NOMO-1 treated with DMSO at 0.1 percent for 48 hours (cell line): ENCODE results near the gene HADHA.
"Not testable (repeated sequence)": the region's sequence is repeated elsewhere in the genome, so short reads cannot be mapped to it uniquely, and the experiment has no call there.

Experiments used
- DNase-seq: peaks from one replicate; lab custom pipeline; 2025; ENCODE audit not compliant: unreplicated experiment; lab: John Stamatoyannopoulos, UW

Gene HADHA

DNA sequence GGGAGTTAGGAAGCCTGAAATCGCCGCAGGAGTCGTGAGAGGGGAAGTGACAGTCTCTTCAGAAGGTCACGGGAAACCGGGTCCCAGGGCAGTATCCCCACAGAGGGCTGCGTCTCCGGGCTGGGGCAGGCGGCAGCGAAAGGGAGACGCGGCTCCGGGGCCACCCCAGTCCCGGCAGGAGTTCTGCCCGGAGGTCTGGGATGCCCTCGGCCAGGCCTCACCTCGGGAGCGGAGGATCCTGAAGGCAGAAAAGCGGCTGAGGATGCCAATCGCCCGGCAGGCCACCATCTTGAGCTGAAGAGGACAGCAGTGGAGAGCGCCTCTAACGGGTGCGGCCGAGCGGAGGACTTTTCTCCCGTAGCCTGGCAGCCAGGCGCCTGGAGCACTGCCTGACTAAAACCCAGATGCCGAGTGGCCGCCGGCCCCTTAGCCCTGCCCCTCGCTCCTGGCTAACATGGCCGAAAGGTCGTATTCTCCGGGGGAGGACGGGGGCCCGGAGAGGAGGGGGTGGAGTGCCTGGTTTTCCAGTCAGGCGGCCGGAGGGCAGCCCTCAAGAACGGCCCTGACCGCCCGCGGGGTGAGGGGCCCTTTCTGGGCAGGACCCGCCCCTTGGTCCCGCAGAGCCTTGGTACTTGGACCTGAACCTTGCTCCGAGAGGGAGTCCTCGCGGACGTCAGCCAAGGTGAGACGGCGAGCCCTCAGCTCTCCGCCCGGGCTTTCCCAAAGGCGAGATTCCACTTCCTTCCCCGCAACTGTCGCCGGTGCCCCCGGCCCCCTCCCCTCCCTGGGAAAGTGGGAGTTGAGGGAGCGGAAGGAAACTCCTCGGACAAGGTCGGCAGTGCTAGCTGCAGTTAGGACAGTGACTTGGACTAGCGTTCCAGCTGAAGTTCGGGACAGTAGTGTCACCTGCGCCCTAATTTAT is at the start of gene HADHA, which contains the start of gene HADHB:
Gene HADHA (minus strand): TSS at position 324 of the 922 bp plus-strand sequence. CDS start 36 bp downstream, at position 288.
Gene HADHB (plus strand): TSS at position 631 of the 922 bp plus-strand sequence. CDS start 9,316 bp downstream, outside the sequence.
- DNase-seq, result peak; percentile 93

DNA sequence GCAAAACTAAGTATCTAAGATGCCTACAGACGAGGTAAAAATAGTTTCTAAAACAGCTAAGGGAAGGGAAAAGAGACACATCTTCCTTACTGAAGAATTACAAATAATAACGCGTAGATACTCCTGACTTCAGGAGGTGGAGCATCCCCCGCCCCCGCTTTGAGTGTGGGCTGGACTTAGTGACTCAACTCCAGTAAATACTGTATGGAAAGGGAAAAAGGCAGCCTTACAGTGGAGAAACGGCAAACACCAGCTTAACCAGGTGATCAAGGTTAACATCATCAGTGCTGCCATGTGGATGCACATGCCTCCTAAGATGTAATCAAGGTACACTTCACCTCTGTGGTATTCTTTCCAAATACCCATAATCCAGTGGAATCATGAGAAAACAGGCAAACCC is 48.2 kb upstream of the HADHA start:
- no peak for DNase-seq

DNA sequence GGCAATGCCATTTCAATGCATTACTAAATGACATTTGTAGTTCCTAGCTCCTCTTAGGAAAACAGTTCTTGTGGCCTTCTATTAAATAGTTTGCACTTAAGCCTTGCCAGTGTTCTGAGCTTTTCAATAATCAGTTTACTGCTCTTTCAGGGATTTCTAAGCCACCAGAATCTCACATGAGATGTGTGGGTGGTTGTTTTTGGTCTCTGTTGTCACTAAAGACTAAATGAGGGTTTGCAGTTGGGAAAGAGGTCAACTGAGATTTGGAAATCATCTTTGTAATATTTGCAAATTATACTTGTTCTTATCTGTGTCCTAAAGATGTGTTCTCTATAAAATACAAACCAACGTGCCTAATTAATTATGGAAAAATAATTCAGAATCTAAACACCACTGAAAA is 45.6 kb upstream of the HADHA start:
- DNase-seq, result no peak

DNA sequence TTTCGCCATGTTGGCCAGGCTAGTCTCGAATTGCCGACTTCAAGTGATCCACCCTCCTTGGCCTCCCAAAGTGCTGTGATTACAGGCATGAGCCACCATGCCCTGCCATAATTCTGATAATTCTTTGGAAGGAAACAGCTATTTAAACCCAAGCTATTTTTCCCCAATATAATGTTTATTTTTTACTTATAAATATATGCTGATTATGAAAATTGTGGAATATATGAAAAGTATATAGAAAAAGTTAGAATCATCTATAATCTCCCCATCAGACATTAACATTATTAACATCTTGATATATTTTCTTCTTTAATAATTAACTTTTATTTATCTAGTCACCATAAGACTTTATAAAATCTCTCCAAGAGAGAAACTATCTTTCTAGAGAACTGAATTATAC is 41.5 kb upstream of the HADHA start:
- no peak for DNase-seq

DNA sequence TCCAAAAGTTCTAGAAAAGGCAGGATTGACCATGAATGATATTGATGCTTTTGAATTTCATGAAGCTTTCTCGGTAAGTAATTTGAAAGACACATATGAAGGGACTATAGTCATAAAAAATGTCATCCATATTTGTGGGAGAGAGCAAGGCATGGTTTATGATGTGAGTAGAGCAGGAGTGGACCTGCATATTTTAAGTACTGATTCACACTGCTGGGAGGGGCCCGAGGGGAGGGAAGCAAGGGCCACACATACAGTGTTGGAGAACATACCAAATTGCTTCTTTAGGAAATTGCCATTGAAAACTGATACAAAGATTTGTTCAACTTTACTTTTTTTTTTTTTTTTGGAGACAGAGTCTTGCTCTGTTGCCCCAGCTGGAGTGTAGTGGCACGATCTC is 39.7 kb upstream of the HADHA start:
- no peak for DNase-seq

DNA sequence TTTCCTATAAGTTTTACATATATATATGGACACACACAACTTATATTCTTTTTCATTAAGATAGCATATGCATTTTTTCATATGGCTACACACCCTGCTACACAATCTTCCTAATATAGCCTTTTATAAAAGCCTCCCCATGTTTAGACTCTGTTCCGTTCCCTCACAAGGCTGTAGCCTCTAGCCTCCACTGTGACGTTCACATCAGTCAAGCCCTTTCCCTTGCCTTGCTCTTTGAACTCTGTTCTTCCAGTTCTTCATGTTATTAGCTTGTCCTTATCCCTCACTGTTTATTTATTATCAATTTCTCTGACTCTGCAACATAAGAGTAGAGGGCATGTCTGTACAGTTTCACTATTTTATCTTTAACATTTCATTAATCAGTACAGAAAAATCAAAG is 39.2 kb upstream of the HADHA start:
- no peak for DNase-seq

DNA sequence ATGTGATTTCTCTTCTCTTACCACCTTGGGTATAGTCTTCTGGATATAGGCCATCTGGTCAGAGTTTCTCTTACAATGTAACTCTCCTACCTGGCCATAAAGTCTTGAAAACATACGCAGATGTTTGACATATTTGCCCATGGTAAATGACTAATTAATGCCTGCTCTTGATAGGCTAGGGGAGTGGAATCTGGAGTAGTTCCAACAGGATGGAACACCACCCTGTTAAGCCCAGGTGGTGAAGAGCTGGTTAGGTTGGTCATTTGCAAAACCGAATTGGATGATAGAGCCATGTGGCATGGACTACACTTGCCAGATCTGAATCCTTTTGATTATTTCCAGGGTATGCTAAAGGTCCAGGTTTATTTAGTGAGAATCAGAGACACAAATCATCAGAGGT is 36.8 kb upstream of the HADHA start:
- no peak for DNase-seq

DNA sequence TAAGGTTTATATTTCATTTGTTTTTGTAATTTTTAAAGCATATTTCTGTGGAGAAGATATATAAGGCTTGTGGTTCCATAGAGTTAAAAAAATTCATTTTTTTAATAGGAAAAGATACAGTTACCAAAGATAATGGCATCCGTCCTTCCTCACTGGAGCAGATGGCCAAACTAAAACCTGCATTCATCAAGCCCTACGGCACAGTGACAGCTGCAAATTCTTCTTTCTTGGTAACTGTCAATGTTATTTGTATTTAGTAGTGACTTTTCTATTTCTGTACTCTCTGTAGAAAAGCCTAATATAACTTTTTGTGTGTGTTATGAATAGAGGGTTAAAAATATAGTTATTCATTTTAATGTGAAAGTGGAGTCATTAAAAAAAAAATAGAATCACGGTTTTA is 35.5 kb upstream of the HADHA start:
- no peak for DNase-seq

DNA sequence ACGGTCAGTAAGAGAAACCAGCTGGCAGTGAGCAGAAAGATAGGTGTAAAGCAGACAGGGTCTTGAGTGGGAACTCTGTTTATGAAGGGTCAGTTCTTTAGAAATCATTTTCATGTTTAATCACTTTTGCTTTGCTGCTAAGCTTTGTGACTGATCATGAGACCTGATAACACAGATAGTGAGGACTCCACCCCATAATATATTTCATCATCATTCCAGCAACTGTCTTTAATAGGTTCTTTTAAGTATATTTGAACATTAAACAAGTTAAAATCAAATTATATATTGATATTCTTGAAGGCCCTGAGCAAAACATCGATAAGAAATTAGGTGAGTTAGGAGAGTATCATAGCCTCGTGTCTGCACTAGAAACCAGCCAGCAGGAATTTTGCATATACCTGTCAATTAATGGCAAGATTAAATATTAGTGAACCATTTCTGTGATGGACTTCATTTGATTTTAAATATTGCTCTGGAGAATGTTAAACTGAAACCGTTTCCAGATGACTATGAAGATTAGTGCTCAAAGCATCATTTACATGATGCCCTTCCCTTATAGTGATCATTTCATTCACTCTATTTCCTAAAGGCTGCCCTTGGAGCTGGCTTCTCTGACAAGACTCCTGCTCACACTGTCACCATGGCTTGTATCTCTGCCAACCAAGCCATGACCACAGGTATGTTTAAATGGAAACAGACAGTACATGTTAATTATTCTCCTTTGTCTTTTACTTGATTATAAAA is 32.2 kb upstream of the HADHA start:
- no peak for DNase-seq

DNA sequence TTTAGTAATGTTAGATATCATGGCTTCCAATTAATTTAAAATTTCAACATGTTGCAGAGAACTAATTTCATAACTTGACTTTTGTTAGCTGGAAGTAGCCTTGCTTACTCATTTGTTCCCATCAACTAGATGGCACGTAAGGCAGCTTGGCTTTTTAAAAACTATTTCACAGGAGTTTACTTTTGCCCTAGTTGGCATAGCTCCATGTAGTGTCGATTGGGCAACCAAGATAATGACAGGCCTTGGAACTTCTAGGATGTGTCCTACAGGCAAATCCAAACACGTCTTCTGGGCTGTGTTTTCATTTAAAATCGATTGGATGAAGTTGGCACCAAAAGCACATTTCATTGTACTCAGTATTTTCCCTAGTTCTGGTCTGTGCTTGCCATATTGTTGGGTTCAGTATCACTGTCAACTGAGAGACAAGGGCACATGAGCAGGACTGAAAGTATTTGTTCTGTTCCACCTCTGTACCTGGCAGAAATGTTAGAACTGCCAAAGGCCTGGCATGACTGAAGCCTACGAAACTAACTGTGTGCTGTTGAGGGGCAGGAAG is 29.7 kb upstream of the HADHA start:
- DNase-seq, result no peak

DNA sequence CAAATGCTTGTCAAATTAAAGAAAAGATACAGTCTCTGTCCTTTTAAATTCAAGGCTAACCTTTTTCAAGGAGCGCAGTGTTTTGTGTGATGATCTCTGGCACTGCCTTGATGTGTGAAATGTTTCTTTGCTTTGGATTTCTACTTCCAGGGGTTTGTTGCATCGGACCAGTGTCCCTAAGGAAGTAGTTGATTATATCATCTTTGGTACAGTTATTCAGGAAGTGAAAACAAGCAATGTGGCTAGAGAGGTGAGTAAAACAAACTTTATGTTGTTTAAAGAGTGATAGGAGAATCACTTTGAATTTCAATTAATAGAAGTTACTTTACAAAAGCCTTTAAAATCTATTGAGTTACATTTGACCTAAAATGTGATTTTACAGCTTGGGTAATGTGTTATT is 29.1 kb upstream of the HADHA start:
- no peak for DNase-seq

DNA sequence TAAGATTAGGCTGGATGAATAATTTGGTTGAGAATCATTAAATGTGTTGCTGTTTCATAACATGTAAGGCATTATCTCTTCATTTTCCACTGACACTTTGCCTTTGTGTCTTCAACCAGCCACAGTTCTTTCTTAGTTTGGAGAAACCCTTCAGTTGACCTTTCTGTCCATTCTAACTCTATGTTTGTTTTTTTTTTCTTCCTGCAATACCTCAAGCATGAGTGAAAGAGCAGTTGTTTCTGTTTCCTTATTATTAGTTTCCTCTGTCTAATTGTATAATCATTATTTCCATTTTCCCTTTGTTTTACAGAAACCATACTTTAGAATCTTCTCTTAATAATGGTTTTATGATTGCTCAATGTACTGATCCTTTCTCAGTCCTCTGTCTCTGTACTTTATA is 25.9 kb upstream of the HADHA start:
- no peak for DNase-seq

DNA sequence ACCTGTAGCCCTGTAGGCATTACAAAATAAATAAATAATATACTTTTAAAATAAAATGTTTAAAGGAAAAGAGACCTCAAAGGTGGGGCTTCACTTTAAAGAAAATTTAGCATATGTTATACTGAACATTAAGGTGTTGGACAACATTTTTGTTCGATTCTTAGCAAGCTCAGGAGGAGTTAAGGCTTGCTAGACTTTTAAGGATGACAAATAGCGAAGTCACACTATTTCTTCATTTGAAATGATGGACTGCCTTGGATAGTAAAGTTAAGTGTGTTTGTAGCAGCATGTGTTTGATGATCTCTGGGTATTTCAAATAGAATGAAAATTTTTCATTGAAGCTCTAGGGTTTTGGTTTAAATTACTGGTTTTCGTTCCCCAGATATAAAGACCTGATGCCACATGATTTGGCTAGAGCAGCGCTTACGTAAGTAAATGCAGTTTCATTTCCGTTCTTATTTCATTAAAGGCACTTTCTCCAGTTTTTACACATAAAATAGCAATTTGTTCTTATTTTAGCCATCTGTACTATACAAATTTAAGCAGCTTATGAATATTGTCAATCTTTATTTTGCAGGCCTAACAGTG is 25.2 kb upstream of the HADHA start:
- DNase-seq, result peak; percentile 81

DNA sequence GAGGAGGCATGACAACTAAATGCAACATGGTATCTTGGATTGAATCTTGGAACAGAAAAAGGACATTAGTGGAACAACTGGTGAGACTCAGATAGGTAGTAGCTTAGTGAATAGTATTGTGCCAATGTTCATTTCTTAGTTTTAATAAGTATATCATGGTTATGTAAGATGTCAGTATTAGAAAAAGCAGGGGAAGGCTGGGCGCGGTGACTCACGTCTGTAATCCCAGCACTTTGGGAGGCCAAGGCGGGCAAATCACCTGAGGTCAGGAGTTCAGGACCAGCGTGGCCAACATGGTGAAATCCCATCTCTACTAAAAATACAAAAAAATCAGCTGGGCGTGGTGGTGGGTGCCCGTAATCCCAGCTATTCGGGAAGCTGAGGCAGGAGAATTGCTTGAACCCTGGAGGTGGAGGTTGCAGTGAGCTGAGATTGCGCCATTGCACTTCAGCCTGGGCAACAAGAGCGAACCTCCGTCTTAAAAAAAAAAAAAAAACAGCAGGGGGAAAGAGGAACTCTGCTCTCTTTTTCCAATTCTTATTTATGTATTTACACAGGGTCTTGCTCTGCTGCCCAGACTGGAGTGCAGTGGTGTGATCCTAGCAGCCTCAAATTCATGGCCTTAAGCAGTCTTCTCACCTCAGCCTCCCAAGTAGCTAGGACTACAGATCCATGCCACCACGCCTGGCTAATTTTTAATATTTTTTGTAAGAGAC is 24.4 kb upstream of the HADHA start:
- peak; percentile 51 for DNase-seq

DNA sequence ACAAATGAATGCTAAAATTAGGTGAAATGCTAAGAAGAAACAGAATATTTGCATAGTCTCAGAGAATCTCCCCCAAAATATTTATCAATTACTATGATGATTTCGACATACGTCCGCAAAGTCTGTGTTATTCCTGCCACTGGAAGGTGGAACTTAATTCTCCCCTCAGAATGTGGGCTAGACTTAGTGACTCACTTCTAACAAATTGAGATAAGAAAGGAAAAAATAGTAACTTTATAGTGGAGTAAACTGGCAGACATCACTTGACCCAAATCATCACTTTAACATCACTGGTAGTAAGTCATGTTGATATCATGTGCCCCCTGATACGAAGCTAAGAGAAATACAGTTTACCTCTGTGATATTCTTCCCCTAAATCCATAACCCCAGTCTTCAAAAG is 23.8 kb upstream of the HADHA start:
- DNase-seq, result peak; percentile 48

DNA sequence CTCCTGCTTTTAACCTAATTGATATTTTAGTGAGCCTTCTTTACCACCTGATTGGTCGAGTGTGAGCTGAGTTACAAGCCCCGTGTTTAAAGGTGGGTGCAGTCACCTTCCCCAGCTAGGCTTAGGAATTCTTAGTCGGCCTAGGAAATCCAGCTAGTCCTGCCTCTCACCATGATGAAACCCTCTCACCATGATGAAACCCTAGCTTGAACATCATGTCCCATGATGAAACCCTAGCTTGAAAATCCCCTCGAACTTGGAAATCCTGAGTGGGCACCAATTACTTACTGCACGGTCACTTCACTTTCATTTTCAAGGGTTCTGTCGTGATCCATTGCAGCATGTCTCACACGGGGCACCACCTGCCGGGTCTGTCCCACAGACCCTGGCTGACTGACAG is 14.4 kb upstream of the HADHA start:
- DNase-seq, result not testable (repeated sequence)

DNA sequence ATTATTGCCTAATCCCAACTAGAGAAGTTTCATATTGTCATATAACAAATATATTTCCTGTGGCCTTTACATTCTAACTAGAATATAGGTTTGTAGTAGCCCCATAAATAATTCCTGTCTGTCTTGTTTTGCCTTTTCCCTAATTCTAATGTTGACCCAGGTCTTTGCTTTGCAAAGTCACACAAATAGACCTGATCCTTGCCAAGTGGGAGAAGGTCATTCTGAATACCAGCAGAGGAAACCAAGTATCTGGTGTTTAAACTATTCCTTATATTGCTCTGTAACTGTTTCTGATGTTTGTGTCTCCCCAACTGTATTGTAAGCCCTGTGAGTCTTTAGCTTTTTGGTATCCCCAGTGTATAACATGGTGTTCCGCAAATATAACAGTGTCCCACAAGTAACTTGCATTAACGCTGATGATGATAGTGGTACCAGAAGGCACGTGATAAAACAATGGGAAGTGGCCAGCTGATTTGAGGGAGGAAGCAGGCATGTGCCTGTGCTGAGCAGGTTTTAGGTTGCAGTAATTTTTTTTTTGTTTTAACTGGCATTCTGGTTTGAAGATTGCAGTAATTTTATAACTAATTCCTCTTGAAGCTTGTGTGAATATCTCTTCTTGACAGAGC is 11.4 kb upstream of the HADHA start:
- DNase-seq, result no peak

DNA sequence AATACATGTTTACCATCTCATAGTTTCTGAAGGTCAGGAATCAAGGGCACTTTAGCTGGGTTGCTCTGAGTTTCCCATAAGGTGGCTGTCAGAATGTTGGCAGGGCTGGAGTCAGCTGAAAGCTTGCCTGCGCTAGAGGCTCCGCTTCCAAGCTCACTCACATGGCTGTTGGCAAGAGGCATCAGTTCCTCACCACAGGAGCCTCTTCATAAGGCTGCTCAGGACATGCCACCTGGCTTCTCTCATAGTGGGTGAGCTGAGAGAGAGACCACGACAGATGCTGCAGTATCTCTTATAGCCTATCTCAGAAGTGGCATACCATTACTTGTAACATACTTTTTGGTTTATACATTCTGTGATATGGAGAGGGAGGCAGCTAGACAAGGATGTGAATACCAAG is 7.5 kb upstream of the HADHA start:
- DNase-seq, result no peak

DNA sequence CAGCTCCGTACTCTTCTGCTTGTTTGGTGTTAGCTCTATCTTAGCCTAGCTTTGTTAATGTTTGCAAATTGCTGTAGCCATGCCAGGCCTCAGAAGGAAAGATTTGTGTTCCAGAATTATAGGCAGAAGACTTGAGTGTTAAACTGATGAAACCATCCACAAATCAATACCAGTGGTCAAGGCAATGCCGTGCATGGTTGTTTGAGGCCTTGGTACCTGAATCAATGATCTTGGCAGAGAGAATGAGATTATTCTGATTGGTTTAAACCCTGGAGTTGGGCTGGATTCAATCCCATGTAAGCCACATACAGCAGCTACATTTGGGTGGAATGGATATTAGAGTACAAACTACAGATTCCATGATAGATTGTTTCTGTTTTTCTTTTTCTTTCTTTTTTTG is 5.2 kb upstream of the HADHA start:
- DNase-seq, result no peak

DNA sequence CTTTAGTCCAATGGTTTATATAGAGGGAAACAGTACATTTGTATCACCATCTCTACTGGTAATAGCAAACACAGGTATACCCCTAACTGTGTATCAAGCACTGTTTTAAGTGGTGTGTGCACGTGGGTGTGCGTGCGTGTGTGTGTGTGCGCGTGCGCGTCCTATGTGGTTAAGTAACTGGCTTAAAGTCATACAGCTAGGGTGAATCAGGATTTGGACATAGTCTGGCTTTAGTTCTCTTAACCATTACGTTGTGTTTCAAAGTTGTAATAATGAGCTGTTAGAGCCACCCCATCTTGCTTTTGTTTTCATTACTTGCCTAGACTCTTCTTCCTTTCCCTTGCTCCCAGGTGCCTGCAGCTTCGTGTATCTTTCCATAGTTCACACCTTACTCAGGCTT is 2.4 kb upstream of the HADHA start:
- DNase-seq, result peak; percentile 73
